GM12878 (cell line): ENCODE results near the gene KIZ.

Experiments
- ATF7 ChIP-seq: fragments of 450-650 bp; IDR thresholded peaks from 2 replicates; pipeline ENCODE4 v1.6.1; 2016; ENCODE audit warnings: low read depth, mild to moderate bottlenecking
- BCL11A ChIP-seq: IDR thresholded peaks from 2 replicates; pipeline ENCODE4 v1.6.1; 2011; ENCODE audit warnings: low read depth, low read length
- CREB1 ChIP-seq: IDR thresholded peaks from 2 replicates; pipeline ENCODE4 v1.6.1; 2012; ENCODE audit warnings: low read depth, mild to moderate bottlenecking, inconsistent platforms
- EP300 ChIP-seq, 2 experiments: fragments of 150-350 bp in 1 of 2; IDR thresholded peaks; 2 replicates each; pipeline ENCODE4 v1.6.1; 2011 to 2012; ENCODE audit warnings: low read depth in 2 of 2, low read length in 2 of 2, borderline replicate concordance in 1 of 2, improper control_type of control experiment in 1 of 2, inconsistent platforms in 1 of 2; ENCODE audit not compliant: control insufficient read depth in 1 of 2
- FOXK2 ChIP-seq: fragments of 450-650 bp; IDR thresholded peaks from 2 replicates; pipeline ENCODE4 v1.6.1; 2017; ENCODE audit warnings: mild to moderate bottlenecking, moderate library complexity
- SMAD1 ChIP-seq: fragments of 450-650 bp; IDR thresholded peaks from 2 replicates; pipeline ENCODE4 v1.6.1; 2018; ENCODE audit warnings: mild to moderate bottlenecking, low read depth; ENCODE audit not compliant: partially characterized antibody
- STAT1 ChIP-seq: fragments of 450-650 bp; conservative IDR thresholded peaks from 2 replicates; pipeline ENCODE4 v1.6.1; 2014; ENCODE audit warnings: antibody characterized with exemption, mild to moderate bottlenecking
- TF ChIP-seq, protein P1 (sequence below), 3 experiments: IDR thresholded peaks in 2 of 3; conservative IDR thresholded peaks in 1 of 3; 2 replicates each; pipeline ENCODE4 v1.5.1; 2011; ENCODE audit warnings: low read depth in 3 of 3, low read length in 3 of 3, mild to moderate bottlenecking in 3 of 3, control low read depth in 2 of 3, moderate library complexity in 2 of 3, inconsistent platforms in 1 of 3, mixed read lengths in 1 of 3; ENCODE audit not compliant: control insufficient read depth in 2 of 3, insufficient read depth in 1 of 3; ENCODE audit errors: extremely low read depth in 1 of 3
- TF ChIP-seq, protein P2 (sequence below): IDR thresholded peaks from 2 replicates; pipeline ENCODE4 v1.6.1; 2012; ENCODE audit warnings: mild to moderate bottlenecking, low read depth, low read length
- TF ChIP-seq, protein P3 (sequence below): IDR thresholded peaks from 2 replicates; pipeline ENCODE4 v1.6.1; 2012; ENCODE audit warnings: low read depth, low read length, improper control_type of control experiment
- TF ChIP-seq, protein P4 (sequence below): fragments of 450-650 bp; formaldehyde crosslinking; IDR thresholded peaks from 2 replicates; pipeline ENCODE4 v1.4.0; 2022; ENCODE audit warnings: mild to moderate bottlenecking, moderate library complexity
- TF ChIP-seq, protein P5 (sequence below): fragments of 450-650 bp; IDR thresholded peaks from 2 replicates; pipeline ENCODE4 v1.6.1; 2016; ENCODE audit warnings: mild to moderate bottlenecking

DNA sequence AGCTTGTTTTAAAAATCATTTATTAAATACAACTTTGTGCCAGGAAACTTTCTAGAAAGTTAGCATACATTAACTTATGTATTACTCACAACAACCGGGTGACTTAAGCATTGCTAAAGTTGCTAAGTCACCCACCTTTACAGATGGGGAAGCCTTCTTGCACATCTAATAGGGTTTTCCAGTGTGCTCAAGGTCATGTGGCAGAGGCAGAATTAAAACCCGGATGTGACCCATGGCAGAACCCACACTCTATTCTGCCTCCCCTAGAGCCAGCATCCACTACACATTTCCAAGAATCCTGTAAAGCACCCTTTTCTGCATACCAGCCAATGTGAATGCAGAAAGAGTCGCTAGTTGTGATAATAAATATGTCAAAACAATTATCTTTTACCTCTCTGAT, 33.1 kb upstream of the KIZ start:
- TF ChIP-seq, protein P1, sequence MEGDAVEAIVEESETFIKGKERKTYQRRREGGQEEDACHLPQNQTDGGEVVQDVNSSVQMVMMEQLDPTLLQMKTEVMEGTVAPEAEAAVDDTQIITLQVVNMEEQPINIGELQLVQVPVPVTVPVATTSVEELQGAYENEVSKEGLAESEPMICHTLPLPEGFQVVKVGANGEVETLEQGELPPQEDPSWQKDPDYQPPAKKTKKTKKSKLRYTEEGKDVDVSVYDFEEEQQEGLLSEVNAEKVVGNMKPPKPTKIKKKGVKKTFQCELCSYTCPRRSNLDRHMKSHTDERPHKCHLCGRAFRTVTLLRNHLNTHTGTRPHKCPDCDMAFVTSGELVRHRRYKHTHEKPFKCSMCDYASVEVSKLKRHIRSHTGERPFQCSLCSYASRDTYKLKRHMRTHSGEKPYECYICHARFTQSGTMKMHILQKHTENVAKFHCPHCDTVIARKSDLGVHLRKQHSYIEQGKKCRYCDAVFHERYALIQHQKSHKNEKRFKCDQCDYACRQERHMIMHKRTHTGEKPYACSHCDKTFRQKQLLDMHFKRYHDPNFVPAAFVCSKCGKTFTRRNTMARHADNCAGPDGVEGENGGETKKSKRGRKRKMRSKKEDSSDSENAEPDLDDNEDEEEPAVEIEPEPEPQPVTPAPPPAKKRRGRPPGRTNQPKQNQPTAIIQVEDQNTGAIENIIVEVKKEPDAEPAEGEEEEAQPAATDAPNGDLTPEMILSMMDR (IDR thresholded peaks at IDR 0.05 in 2 of 3, conservative IDR thresholded peaks at IDR 0.05 in 1 of 3; ENCODE audit: control insufficient read depth in 2 of 3, extremely low read depth in 1 of 3, insufficient read depth in 1 of 3, low read depth in 3 of 3, low read length in 3 of 3), result no peak
- TF ChIP-seq EP300 (IDR thresholded peaks at IDR 0.05; ENCODE audit: borderline replicate concordance in 1 of 2, control insufficient read depth in 1 of 2, low read depth in 2 of 2, low read length in 2 of 2) (no peak), STAT1 (no peak), ATF7 (no peak), FOXK2 (no peak), SMAD1 (no peak), CREB1 (no peak), BCL11A (no peak)
- TF ChIP-seq, protein P2, sequence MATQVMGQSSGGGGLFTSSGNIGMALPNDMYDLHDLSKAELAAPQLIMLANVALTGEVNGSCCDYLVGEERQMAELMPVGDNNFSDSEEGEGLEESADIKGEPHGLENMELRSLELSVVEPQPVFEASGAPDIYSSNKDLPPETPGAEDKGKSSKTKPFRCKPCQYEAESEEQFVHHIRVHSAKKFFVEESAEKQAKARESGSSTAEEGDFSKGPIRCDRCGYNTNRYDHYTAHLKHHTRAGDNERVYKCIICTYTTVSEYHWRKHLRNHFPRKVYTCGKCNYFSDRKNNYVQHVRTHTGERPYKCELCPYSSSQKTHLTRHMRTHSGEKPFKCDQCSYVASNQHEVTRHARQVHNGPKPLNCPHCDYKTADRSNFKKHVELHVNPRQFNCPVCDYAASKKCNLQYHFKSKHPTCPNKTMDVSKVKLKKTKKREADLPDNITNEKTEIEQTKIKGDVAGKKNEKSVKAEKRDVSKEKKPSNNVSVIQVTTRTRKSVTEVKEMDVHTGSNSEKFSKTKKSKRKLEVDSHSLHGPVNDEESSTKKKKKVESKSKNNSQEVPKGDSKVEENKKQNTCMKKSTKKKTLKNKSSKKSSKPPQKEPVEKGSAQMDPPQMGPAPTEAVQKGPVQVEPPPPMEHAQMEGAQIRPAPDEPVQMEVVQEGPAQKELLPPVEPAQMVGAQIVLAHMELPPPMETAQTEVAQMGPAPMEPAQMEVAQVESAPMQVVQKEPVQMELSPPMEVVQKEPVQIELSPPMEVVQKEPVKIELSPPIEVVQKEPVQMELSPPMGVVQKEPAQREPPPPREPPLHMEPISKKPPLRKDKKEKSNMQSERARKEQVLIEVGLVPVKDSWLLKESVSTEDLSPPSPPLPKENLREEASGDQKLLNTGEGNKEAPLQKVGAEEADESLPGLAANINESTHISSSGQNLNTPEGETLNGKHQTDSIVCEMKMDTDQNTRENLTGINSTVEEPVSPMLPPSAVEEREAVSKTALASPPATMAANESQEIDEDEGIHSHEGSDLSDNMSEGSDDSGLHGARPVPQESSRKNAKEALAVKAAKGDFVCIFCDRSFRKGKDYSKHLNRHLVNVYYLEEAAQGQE, result no peak
- TF ChIP-seq, protein P3, sequence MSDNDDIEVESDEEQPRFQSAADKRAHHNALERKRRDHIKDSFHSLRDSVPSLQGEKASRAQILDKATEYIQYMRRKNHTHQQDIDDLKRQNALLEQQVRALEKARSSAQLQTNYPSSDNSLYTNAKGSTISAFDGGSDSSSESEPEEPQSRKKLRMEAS, result no peak
- TF ChIP-seq, protein P4, sequence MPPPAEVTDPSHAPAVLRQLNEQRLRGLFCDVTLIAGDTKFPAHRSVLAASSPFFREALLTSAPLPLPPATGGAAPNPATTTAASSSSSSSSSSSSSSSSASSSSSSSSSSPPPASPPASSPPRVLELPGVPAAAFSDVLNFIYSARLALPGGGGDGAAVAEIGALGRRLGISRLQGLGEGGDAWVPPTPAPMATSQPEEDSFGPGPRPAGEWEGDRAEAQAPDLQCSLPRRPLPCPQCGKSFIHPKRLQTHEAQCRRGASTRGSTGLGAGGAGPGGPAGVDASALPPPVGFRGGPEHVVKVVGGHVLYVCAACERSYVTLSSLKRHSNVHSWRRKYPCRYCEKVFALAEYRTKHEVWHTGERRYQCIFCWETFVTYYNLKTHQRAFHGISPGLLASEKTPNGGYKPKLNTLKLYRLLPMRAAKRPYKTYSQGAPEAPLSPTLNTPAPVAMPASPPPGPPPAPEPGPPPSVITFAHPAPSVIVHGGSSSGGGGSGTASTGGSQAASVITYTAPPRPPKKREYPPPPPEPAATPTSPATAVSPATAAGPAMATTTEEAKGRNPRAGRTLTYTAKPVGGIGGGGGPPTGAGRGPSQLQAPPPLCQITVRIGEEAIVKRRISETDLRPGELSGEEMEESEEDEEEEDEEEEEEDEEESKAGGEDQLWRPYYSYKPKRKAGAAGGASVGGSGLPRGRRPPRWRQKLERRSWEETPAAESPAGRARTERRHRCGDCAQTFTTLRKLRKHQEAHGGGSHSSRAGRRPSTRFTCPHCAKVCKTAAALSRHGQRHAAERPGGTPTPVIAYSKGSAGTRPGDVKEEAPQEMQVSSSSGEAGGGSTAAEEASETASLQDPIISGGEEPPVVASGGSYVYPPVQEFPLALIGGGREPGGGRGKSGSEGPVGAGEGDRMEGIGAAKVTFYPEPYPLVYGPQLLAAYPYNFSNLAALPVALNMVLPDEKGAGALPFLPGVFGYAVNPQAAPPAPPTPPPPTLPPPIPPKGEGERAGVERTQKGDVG (CRISPR knock-in tag), result no peak
- TF ChIP-seq, protein P5, sequence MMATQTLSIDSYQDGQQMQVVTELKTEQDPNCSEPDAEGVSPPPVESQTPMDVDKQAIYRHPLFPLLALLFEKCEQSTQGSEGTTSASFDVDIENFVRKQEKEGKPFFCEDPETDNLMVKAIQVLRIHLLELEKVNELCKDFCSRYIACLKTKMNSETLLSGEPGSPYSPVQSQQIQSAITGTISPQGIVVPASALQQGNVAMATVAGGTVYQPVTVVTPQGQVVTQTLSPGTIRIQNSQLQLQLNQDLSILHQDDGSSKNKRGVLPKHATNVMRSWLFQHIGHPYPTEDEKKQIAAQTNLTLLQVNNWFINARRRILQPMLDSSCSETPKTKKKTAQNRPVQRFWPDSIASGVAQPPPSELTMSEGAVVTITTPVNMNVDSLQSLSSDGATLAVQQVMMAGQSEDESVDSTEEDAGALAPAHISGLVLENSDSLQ, result no peak
